Measurements from ENCODE around the gene NUDT15. TPM values are rescaled to one million over a fixed set of nuclear protein-coding genes. Genes with fewer than 3 reads are reported as not detected.

The NUDT15 gene
- total RNA-seq = 25.6 and 42.1 TPM in 2 replicates

GRCh38 chr13:48037346-48038173 lies at the start of gene NUDT15:
Gene NUDT15 (plus strand): TSS chr13:48037726. CDS start chr13:48037747, 21 bp downstream.

GRCh38 chr13:48001114-48001881 lies 36.2 kb upstream of the NUDT15 start, which contains the start of gene SUCLA2:
Gene SUCLA2 (minus strand): TSS chr13:48001273. CDS start chr13:48001269, 4 bp downstream.

DNA sequence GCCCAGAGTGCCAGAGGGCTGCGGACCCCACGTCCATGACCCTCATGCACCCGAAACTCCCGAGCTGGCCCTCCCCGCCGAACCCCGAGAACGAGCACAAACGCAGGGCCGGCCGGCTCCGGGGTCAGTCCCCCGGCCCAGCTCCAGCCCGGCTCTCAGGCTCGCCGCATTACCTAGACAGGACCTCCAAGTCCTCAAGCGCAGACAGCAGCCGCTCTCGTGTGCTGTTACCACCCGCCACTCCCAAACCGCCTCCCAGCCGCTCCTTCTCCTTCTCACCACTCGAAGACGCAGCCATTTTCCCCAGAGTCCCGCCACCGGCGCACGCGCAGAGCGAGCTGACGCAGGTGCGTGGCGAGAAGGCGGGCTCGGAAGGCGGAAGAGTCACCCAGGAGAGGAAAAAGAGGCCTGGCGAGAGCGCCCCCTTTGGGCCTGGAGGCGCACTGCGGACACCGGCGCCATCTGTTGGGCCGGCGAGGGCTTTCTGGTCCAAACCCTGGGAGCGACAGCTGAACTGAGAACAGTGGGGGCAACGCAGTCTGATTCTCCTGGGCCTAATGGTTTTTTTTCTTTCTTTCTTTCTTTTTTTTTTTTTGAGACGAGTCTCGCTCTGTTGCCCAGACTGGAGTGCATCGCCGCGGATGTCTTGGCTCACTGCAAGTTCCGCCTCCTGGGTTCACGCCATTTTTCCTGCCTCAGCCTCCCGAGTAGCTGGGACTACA lies 57.4 kb downstream of the NUDT15 start, which contains the start of gene MED4:
Gene MED4 (minus strand): TSS at position 324 of the 722 bp plus-strand sequence. CDS start 26 bp downstream, at position 298.

Other genes starting within 250 kb of the NUDT15 start
- gene SUCLA2, start 36.5 kb upstream of the NUDT15 start, total RNA-seq = 39.5 and 43.8 TPM in 2 replicates
- gene MED4, start 57.4 kb downstream of the NUDT15 start, total RNA-seq = 23.3 and 26.5 TPM in 2 replicates
- 149 and 185 TPM in 2 replicates for gene ITM2B, start 195.5 kb downstream of the NUDT15 start, total RNA-seq

All from hair follicular keratinocyte (primary cell).